Measurements from ENCODE around the gene MTUS2. TPM values are rescaled to one million over a fixed set of nuclear protein-coding genes. Genes with fewer than 3 reads are reported as not detected.

The MTUS2 gene
- total and polyA plus RNA-seq, 2 of the 8 experiments (the other 6 are each of a cell fraction or from before 2014, with no cell fraction given), result 0.18 to 0.80 TPM

- Histone ChIP-seq H3K14ac (ENCODE audit: insufficient read length) (no peak overlapping the region), H2AK5ac (ENCODE audit: low read depth, low read length) (no peak overlapping the region), H2BK5ac (ENCODE audit: low read depth, low read length) (no peak overlapping the region), H3K79me2 (ENCODE audit: control insufficient read depth in 1 of 2, insufficient read depth in 2 of 2, low read length in 2 of 2) (no peaks in the 10 kb centered on the region), H2BK15ac (ENCODE audit: low read length) (no peak overlapping the region), H4K8ac (ENCODE audit: extremely low read depth, insufficient read depth, low read length) (no peak overlapping the region), H3K9ac (replicated peaks in 1 of 4; ENCODE audit: extremely low read depth in 1 of 4, low read depth in 3 of 4, low read length in 3 of 4) (no peak overlapping the region), H3K4me2 (ENCODE audit: insufficient read depth in 1 of 2, low read depth in 2 of 2, low read length in 2 of 2) (no peak overlapping the region), H3K23me2 (ENCODE audit: low read depth, low read length) (no peaks in the 10 kb centered on the region), H3K27me3 (replicated peaks in 1 of 4; ENCODE audit: control insufficient read depth in 3 of 4, extremely low read depth in 1 of 4, insufficient read depth in 3 of 4, low read length in 3 of 4) (no peaks in the 10 kb centered on the region), H3K9me3 (ENCODE audit: insufficient read depth in 2 of 2, low read depth in 1 of 2, low read length in 1 of 2) (no peaks in the 10 kb centered on the region), H3K79me1 (ENCODE audit: low read depth, low read length) (no peaks in the 10 kb centered on the region), H3K23ac (ENCODE audit: insufficient read length) (no peak overlapping the region), H2BK12ac (ENCODE audit: low read depth, low read length) (no peak overlapping the region), H2BK20ac (ENCODE audit: low read length) (no peak overlapping the region), H3K4me1 (replicated peaks in 1 of 4; ENCODE audit: control insufficient read depth in 3 of 4, insufficient read depth in 4 of 4, low read length in 3 of 4) (no peaks in the 10 kb centered on the region), H2BK120ac (replicated peaks; ENCODE audit: low read depth, low read length) (no peak overlapping the region), H4K20me1 (replicated peaks in 1 of 2; ENCODE audit: control insufficient read depth in 1 of 2, insufficient read depth in 2 of 2, low read length in 2 of 2) (no peaks in the 10 kb centered on the region), H3K36me3 (ENCODE audit: control insufficient read depth in 2 of 4, insufficient read depth in 4 of 4, low read length in 3 of 4) (no peaks in the 10 kb centered on the region), H3K18ac (ENCODE audit: extremely low read depth, low read length) (no peak overlapping the region), H3K27ac (ENCODE audit: low read depth, low read length) (no peak overlapping the region), H3K4me3 (ENCODE audit: extremely low read depth in 1 of 4, insufficient read depth in 2 of 4, low read depth in 3 of 4, low read length in 4 of 4) (no peak overlapping the region), H2AFZ (ENCODE audit: low read length) (no peak overlapping the region; the same call in 1 of the 2 replicates), H3K4ac (replicated peaks; ENCODE audit: insufficient read length, low read depth, low read length) (no peak overlapping the region), H3K56ac (replicated peaks; ENCODE audit: insufficient read length, low read depth, low read length) (no peak overlapping the region), H4K5ac (ENCODE audit: insufficient read length, low read depth, low read length) (no peak overlapping the region), H4K91ac (replicated peaks; ENCODE audit: insufficient read length, low read length) (no peak overlapping the region)
- no peak for DNase-seq (ENCODE audit: low read depth in 1 of 2, low spot score in 2 of 2)
- POLR2A ChIA-PET (ENCODE audit: partially characterized antibody), result no interaction called here
- 86% methylated on average over 8 of the region's 8 CpGs; no CpG with 5 or more reads in 1 of the 2 experiments for WGBS, 2 experiments (ENCODE audit: extremely low coverage in 1 of 2, insufficient coverage in 1 of 2, insufficient read length in 1 of 2, insufficient replicate concordance in 2 of 2, low coverage in 1 of 2, low lambda C conversion rate in 2 of 2, missing lambda C conversion rate in 1 of 2)
- CTCF ChIA-PET (ENCODE audit: partially characterized antibody), result no interaction called here
- no peak for FAIRE-seq
- TF ChIP-seq CTCF (IDR thresholded peaks at IDR 0.05; ENCODE audit: control extremely low read depth in 1 of 3, insufficient read depth in 1 of 3, low read depth in 1 of 3, low read length in 3 of 3) (no peak), TAF7 (optimal IDR thresholded peaks at IDR 0.05; ENCODE audit: borderline replicate concordance, low read depth, low read length) (no peak), POLR2A (IDR thresholded peaks at IDR 0.05; ENCODE audit: control extremely low read depth in 1 of 2, low read depth in 2 of 2, low read length in 2 of 2) (no peak), FOSL1 (IDR thresholded peaks at IDR 0.05; ENCODE audit: insufficient read depth, low read depth, low read length) (no peak), EGR1 (IDR thresholded peaks at IDR 0.05; ENCODE audit: borderline replicate concordance, low read depth, low read length) (no peak), SAP30 (IDR thresholded peaks at IDR 0.05; ENCODE audit: insufficient read depth, insufficient replicate concordance, low read length) (no peak), PHF8 (conservative IDR thresholded peaks at IDR 0.05; ENCODE audit: low read depth, low read length) (no peak), RBBP5 (IDR thresholded peaks at IDR 0.05; ENCODE audit: borderline replicate concordance, low read depth, low read length) (no peak), CBX8 (IDR thresholded peaks at IDR 0.05; ENCODE audit: borderline replicate concordance, low read depth, low read length) (no peak), POU5F1 (IDR thresholded peaks at IDR 0.05; ENCODE audit: low read depth, low read length) (no peak), SUZ12 (IDR thresholded peaks at IDR 0.05; ENCODE audit: low read length) (no peak), BRCA1 (IDR thresholded peaks at IDR 0.05; ENCODE audit: low read depth, low read length) (no peak)
These were observed 204.6 kb downstream of the MTUS2 start for GRCh38 chr13:29024783-29025182.
